ENCODE results near the gene IER3.

Gene IER3

DNA sequence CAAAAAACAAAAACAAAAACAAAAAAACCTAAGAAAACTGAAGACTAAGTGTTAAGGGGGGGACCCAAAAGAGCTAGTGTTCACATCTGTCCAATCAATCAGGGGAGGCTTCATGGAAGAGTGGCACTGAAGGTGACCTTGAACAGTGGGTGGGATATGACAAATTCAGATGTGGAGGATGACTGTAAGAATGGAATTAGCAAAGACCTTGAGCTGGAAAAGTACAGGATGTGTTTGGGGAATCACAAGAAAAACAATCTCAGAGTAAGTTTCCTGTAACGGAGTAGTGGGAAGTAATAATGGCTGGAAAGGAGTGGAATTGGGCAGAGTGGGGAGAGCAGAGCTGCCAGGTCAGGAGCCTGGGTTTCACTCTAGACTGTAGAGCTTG is 2.9 kb upstream of the IER3 start:
- no peak for TF ChIP-seq YY1 (IDR thresholded peaks at IDR 0.05; ENCODE audit: low read depth)
- no peak for TF ChIP-seq TAF1 (IDR thresholded peaks at IDR 0.05; ENCODE audit: low read depth)
- TF ChIP-seq CREB1 (IDR thresholded peaks at IDR 0.05; ENCODE audit: low read depth), result no peak
- TF ChIP-seq TCF12 (IDR thresholded peaks at IDR 0.05; ENCODE audit: low read depth), result no peak
- no peak for TF ChIP-seq EGR1 (IDR thresholded peaks at IDR 0.05)
- TF ChIP-seq NFIC (IDR thresholded peaks at IDR 0.05), result no peak
- no peak for TF ChIP-seq FOXM1 (IDR thresholded peaks at IDR 0.05; ENCODE audit: borderline replicate concordance, low read depth)
- no peak for TF ChIP-seq MAX (IDR thresholded peaks at IDR 0.05)
- TF ChIP-seq TEAD4 (IDR thresholded peaks at IDR 0.05), result no peak
- TF ChIP-seq ZBTB7A (IDR thresholded peaks at IDR 0.05; ENCODE audit: low read depth), result no peak
- TF ChIP-seq REST (IDR thresholded peaks at IDR 0.05; ENCODE audit: low read depth), result no peak
- no peak for TF ChIP-seq EP300 (IDR thresholded peaks at IDR 0.05; ENCODE audit: borderline replicate concordance)

- TF ChIP-seq TAF1 (IDR thresholded peaks at IDR 0.05; ENCODE audit: low read depth) (no peak), MAX (IDR thresholded peaks at IDR 0.05) (no peak), EP300 (IDR thresholded peaks at IDR 0.05; ENCODE audit: borderline replicate concordance) (no peak), FOXM1 (IDR thresholded peaks at IDR 0.05; ENCODE audit: borderline replicate concordance, low read depth) (no peak), TCF12 (IDR thresholded peaks at IDR 0.05; ENCODE audit: low read depth) (no peak), RAD21 (IDR thresholded peaks at IDR 0.05; ENCODE audit: low read depth) (no peak), NFIC (IDR thresholded peaks at IDR 0.05) (no peak), REST (IDR thresholded peaks at IDR 0.05; ENCODE audit: low read depth) (no peak)
Observed at GRCh38 chr6:30743099-30744053, 971 bp downstream of the IER3 start.

DNA sequence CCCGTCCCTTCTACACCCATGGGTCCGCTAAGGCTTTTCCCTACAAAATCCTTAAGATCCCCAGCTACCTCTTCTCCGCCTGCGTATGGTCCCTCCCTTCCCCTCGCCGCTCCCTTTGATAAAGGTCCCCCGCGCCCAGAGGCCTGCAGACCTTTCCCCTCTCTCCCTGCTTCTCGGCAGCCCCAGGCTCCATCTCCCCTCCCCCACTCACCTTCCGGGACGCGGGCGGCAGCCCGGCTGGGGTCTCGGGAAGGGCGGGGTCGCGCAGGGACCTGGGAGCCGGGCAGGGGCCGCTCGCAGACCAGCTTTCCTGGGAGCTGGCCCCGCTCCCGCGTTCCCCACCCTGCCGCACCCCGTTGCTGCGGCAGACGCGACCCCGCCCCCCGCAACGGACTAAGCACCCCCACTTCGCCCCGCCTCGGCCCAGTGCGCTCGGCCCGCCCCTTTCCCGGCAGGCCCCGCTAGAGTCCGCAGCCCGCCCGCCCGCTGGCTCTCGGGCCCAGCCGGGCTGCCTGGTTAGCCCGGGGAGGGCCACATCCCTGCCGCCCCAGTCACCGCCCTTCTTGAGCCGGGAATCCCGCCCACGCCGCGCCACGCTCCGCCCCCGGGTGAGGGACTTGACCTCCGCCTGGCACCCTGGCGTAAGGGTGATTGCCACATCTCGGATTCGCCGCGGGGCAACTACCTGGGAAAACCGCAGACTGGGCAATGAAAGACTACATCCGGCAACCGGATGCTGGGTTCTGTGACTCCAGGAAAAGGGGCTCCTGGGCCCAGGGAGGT is 1.8 kb downstream of the IER3 start, which contains the start of gene FLOT1:
TSS of gene FLOT1 (minus strand) at position 372 of the 783 bp plus-strand sequence. CDS start 498 bp downstream, outside the sequence.
- TF ChIP-seq TCF12 (IDR thresholded peaks at IDR 0.05; ENCODE audit: low read depth) (peak; percentile 92), TAF1 (IDR thresholded peaks at IDR 0.05; ENCODE audit: low read depth) (peak; percentile 61), CEBPB (IDR thresholded peaks at IDR 0.05) (peak; percentile 98), MAX (IDR thresholded peaks at IDR 0.05) (no peak; the same call in 1 of the 2 replicates), FOXM1 (IDR thresholded peaks at IDR 0.05; ENCODE audit: borderline replicate concordance, low read depth) (peak; percentile 71), ZBTB7A (IDR thresholded peaks at IDR 0.05; ENCODE audit: low read depth) (peak; percentile 65; the same call in 1 of the 2 replicates), NFIC (IDR thresholded peaks at IDR 0.05) (peak; percentile 75), RAD21 (IDR thresholded peaks at IDR 0.05; ENCODE audit: low read depth) (no peak), EP300 (IDR thresholded peaks at IDR 0.05; ENCODE audit: borderline replicate concordance) (peak; percentile 91), CREB1 (IDR thresholded peaks at IDR 0.05; ENCODE audit: low read depth) (no peak; the same call in 1 of the 2 replicates), EGR1 (IDR thresholded peaks at IDR 0.05) (peak; percentile 98), REST (IDR thresholded peaks at IDR 0.05; ENCODE audit: low read depth) (no peak), TEAD4 (IDR thresholded peaks at IDR 0.05) (peak; percentile 61; the same call in 1 of the 2 replicates), YY1 (IDR thresholded peaks at IDR 0.05; ENCODE audit: low read depth) (no peak; the same call in 1 of the 2 replicates)
- TF ChIP-seq, protein P1, sequence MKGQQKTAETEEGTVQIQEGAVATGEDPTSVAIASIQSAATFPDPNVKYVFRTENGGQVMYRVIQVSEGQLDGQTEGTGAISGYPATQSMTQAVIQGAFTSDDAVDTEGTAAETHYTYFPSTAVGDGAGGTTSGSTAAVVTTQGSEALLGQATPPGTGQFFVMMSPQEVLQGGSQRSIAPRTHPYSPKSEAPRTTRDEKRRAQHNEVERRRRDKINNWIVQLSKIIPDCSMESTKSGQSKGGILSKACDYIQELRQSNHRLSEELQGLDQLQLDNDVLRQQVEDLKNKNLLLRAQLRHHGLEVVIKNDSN (IDR thresholded peaks at IDR 0.05), result 0 out of 2 replicates have a peak, but pooled peaks have one; percentile 13

Measured in Ishikawa (cell line).